Fibroblast of the conjunctiva (primary cell): ENCODE data around the gene CD59.
"Not testable (repeated sequence)": the region's sequence is repeated elsewhere in the genome, so short reads cannot be mapped to it uniquely, and the experiment has no call there.

Experiments used
- DNase-seq: peaks from one replicate; pipeline ENCODE4 v3.0.0-alpha.2; 2010; ENCODE audit warnings: low read depth

Gene CD59

DNA sequence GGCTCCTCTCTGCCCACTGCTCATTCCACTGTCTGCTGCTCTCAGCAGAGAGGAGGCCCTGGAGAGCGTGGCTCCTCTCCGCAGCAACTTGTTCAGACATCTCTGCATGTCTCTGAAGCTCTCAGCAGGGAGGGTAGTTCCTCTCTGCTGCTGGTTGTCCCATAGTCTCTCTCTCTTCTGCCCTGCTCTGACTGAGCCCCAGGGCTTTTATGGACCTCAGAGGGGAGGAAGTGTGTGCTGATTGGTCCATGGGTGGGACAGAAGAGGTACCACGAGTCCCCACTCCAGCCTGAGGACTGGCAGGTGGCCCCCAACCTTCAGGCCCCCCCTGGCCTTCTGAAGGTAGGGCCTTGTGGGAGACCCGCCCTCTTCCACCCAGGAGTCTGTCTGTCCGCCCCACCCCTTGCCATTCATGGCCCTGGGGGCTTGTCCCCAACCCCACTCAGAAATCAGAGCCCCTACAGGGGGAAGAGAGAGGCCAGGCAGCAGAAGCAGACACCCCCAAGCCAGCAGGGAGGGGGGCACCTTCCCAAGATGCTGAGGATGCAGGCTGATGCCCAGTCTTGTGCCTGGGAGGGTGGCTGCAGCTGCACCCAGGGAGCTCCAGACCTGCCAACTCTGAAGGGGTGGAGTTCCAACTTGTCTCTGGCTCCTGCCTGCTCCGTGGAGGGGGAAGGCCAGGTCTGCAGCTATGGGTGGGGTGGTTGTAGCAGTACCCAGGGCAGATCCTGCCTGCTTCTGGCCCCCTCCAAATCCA lies 70.7 kb downstream of the CD59 start:
- no peak for DNase-seq

DNA sequence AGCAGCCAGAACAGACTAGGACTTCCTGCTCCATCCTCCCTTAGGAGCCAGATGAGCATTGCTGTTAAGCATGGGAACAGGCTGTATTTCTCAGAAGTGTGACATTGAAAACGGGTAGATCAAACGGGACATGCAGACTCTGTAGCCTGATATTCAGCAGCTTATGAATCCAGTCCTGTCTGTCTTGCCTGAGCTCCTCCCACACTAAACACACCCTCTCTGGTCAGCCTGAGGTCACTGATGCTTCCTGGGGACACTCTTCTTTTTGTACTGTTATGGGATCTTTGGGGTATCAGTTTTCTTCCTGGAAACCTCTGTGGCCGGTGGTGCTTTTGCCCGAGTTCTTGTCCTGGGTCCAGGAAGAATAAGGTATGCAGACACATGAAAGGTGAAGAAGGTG lies 71.4 kb downstream of the CD59 start:
- no peak for DNase-seq

DNA sequence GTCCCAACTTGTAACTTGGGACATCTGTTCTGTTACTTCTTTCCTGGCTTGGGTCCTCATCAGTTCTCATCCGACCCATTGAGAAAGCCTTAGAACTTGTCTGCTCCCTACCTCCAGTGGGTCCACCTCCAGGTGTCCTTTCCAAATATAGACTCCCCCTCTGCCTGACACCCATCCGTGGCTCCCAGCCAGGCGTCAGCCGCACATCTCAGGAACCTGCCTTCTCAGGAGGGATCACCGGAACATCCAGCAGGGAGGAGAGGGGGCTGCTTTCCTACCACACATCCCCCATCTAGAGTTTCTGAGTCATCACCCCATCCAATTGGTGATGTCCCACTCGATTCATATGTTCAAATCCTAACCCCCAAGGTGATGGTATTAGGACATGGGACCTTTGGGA lies 72.1 kb downstream of the CD59 start:
- no peak for DNase-seq

DNA sequence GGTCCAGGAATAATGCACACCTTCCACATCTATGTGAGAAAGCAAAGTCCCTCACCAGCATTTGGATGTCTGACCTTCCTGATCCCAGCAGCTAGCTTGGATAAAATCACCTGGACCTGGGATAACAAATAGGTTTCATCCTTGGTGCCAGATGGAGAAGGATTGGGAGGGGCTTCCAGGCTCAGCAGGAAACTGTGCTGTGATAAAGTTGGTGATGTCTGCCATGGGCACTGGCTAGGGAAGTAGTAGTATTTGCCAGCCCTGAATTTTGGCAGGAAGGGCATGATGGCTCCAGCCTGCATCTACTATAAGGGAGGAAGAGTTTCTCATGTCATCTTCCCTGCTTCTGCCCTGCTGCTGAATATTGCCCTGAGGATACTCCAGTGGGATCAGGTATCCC lies 73.1 kb downstream of the CD59 start:
- no peak for DNase-seq

DNA sequence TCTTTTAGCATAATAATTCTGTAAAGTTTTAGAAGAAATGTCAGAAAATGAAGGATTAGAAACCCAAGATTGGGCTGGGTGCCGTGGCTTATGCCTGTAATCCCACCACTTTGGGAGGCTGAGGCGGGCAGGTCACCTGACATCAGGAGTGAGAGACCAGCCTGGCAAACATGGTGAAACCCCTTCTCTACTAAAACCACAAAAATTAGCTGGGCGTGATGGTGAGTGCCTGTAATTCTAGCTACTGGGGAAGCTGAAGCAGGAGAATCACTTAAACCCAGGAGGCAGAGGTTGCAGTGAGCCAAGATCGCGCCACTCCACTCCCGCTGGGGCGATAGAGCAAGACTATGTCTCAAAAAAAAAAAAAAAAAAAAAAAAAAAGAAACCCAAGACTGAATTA lies 74.7 kb downstream of the CD59 start:
- not testable (repeated sequence) for DNase-seq

DNA sequence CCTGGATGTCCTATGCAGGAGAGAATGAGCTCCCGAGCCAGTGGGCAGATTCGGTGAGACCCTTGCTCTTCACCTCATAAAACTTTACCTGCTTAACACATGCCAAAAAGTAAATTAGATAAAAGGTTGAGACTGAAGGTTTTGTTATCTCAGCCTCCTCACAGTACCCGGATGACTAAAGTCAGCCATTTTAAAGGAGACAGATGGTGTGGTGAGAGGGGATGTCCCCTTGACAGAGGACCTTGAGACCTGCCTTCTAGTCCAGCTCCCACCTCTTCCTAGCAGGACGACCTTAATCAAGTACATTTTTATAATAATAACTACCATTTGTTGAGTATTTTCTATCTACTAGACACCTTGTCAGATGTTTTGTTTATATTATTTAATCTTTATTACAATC lies 75.3 kb downstream of the CD59 start:
- DNase-seq, result no peak

DNA sequence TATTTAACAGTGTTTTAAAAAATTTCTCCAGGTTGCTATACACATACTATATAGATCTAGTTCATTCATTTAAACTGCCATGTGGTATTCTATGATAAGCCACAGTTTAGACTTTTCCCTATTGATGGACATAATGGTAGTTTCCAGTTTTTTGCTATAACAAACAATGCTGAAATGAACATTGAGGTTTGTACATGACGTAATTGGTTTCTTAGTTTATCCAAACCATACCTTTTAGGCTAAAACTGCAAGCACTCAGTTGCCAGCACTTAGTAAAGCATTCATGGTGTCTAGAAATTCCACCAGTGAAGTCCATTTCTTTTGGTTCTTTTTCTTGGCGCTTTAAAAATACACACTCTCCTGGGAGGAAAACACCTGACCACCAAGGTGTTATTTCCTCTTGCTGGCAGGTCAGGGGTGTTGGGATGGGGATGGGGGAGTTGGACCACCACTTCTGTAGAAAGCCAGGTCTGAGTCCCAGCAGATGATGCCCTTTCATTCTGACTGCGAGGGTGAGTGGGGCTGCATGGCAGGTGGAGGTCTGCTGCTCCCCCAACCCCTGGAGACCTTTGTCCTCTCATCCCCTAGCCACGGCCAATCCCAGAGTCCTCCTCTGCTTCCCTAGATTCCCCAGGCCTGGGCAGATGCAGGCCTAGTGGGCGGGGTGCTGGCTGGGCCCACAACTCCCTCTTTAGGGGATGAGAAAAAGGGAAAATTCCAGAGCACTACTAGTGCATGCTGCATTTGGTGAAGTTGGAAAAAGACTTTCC lies 76.7 kb downstream of the CD59 start:
- DNase-seq, result no peak

DNA sequence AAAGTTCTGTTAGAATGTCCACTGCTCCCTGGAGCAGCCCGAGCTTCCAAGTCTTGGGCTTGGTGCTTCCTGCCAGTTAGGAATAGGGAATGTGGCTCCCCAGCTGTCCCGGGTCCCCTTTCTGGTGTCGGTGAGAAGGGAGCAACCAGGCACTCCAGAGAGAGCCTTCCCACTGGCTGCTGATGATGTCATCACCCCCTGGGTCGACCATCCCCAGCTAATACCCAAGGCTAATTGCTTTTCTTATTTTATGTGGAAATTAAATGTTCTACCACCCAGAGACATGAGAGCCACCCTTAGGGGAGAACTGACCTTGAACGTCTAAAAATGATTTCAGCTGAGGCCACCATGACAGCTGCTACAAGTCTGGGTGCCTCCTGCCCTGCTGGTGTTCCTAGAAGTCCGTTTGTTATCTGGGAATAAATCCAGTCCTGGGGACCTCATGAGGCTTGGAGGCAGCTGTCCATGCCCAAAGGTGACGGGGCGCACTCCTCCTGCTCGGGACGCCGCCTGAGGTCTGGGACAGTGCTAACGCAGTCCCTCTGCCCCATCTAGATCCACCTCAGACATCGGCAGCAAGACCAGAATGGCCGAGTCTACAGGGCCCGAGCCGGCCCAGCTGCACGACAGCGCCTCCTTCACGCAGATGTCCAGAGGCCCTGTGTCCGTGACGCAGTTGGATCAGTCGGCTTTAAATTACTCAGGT lies 77.9 kb downstream of the CD59 start:
- DNase-seq, result no peak

DNA sequence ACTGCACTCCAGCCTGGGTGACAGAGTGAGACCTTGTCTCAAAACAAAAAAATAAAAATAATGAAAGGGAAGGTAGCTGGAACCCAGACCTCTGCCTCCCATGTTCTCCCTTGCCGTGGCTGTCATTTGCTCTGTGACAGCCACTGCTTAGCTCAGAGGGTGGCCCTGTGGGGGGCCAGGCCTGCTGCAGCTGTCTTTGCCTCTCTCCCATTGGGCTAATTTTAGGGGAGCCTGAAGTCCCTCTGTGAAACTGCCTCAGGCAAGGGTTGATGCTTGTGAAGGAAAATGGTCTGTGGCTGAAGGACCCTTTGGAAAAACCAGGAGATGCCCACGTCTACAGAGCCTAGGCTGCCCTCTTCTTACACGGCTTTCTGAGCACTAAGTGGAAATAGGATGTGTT lies 78.5 kb downstream of the CD59 start:
- DNase-seq, result no peak

DNA sequence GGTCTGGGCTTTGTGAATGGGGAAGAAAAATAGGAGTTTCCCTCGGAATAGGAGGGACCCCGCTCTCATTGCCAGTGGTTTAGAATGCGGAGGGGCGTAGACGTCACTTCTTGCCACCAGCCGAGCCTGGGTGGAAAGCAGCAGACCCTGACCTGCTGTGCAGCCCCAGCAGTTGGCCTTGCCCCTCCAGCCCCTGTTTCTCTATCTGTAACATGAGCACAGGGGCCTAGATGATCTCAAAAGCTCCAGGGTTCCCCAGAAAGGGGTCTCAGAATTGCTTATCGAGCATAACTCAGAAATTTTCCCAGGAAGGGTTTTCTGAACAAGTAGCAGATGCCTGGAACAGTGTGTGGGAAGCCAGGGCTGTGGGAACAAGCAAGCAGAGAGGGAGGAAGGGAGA lies 79.5 kb downstream of the CD59 start:
- DNase-seq, result no peak

DNA sequence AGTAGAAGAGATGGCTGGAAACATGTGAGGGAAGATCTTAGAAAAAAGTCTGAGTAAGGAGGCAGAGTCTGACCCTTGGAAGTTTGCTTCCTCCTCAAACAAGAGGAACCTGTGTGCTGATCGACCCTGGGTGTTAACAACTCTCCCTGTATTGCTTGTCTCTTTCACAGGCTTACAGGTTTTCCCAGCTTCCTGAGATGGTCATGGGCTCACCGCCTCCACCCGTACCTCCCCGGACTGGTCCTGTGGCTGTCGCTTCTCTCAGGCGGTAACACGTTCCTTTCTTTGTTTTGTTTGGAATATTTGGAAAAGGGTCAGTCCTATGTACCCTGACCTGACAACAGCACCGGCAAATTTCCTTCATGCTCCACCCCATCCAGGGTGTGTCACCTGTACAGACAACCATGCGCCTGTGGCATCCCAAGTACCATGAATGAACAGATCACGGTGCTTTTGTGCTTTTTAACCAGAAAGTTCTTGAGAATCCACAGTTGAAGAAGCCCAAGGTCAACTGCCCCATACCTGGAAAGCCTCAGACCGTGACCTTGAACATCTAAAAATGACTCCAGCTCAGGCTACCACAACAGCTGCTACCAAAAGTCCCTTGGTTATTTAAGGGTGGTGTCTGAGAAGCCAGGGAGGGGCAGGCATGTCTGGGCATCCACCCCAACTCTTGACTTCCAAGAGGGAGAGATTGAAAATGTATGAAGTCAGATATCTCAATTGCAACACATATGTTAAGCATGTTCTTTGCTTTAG lies 80.2 kb downstream of the CD59 start:
- DNase-seq, result no peak

DNA sequence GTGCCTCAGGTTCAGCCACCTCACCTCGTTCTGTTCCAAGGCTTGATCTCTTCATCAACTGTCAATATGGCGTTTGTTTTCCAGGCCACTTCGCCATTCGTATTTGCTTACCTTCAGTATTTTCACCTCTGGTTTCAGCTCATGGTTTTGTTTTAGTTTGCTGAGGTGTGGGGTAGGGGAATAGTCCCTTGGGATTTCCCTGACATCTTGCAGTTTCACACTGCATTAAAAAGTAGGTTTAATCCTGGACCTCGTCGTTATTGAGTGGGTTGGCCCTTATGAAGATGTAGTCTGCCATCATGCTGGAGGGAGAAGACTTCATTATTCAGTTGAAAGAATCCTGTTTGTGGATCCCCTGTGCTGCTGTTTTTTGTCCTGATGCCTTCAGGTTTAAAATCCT lies 81.6 kb downstream of the CD59 start:
- no peak for DNase-seq
